ENCODE data around the gene KRT28.
A peak's percentile ranks its signal among the peaks of the same experiment; 100 is the strongest.
"Not testable (repeated sequence)": the region's sequence is repeated elsewhere in the genome, so short reads cannot be mapped to it uniquely, and the experiment has no call there.

Gene KRT28

DNA sequence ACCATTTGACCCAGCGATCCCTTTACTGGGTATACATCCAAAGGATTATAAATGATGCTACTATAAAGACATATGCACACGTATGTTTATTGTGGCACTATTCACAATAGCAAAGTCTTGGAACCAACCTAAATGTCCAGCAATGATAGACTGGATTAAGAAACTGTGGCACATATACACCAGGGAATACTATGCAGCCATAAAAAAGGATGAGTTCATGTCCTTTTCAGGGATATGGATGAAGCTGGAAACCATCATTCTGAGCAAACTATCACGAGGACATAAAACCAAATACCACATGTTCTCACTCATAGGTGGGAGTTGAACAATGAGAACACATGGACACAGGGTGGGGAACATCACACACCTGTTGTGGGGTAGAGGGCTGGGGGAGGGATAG, 14.9 kb upstream of the KRT28 start:
- not testable (repeated sequence) for H2AFZ ChIP-seq (ENCODE audit: low read depth, low read length); H3K27me3 ChIP-seq (ENCODE audit: control insufficient read depth in 1 of 2, insufficient read depth in 1 of 2, low read length in 2 of 2); H2BK120ac ChIP-seq (ENCODE audit: low read depth, low read length); H4K8ac ChIP-seq (ENCODE audit: low read length); H2BK12ac ChIP-seq (ENCODE audit: low read length in 2 of 2); H3K4me2 ChIP-seq (ENCODE audit: low read length, poor library complexity, severe bottlenecking); H3K23ac ChIP-seq (ENCODE audit: low read length in 2 of 2); H3K4ac ChIP-seq (ENCODE audit: low read depth in 1 of 2, low read length in 2 of 2); H3K79me1 ChIP-seq (replicated peaks; ENCODE audit: low read length, poor library complexity, severe bottlenecking); H3K14ac ChIP-seq (ENCODE audit: low read length in 2 of 2); H2BK5ac ChIP-seq (ENCODE audit: low read depth, low read length, poor library complexity, severe bottlenecking); H3K27ac ChIP-seq (ENCODE audit: low read length, poor library complexity, severe bottlenecking); DNase-seq; H3K4me3 ChIP-seq (ENCODE audit: insufficient read depth in 1 of 2, low read depth in 1 of 2, low read length in 2 of 2); H3K9ac ChIP-seq (ENCODE audit: low read length); H3K9me3 ChIP-seq (ENCODE audit: control insufficient read depth, low read length); H2BK15ac ChIP-seq (ENCODE audit: low read depth, poor library complexity, severe bottlenecking); H2AK5ac ChIP-seq (ENCODE audit: low read length, severe bottlenecking); H3K18ac ChIP-seq (ENCODE audit: low read depth in 1 of 2, low read length in 2 of 2); H4K91ac ChIP-seq (ENCODE audit: low read length); H3K4me1 ChIP-seq (ENCODE audit: control insufficient read depth, insufficient read depth, low read depth, low read length)
- peaks cover 4 to 19% of the 10 kb centered on the region in 2 experiments for H3K36me3 ChIP-seq (ENCODE audit: control insufficient read depth in 1 of 2, insufficient read depth in 2 of 2, low read depth in 1 of 2, low read length in 2 of 2)
- 100% methylated on average over 1 of the region's 3 CpGs for WGBS

- Histone ChIP-seq H4K8ac (ENCODE audit: low read length) (no peak overlapping the region), H2BK5ac (ENCODE audit: low read depth, low read length, poor library complexity, severe bottlenecking) (no peak overlapping the region), H3K9me3 (ENCODE audit: control insufficient read depth, low read length) (no peaks in the 10 kb centered on the region), H3K4ac (ENCODE audit: low read depth in 1 of 2, low read length in 2 of 2) (no peak overlapping the region), H2BK120ac (ENCODE audit: low read depth, low read length) (no peak overlapping the region), H3K27me3 (ENCODE audit: control insufficient read depth in 1 of 2, insufficient read depth in 1 of 2, low read length in 2 of 2) (peaks cover 0 to 4% of the 10 kb centered on the region in 2 experiments), H4K91ac (ENCODE audit: low read length) (no peak overlapping the region), H3K36me3 (ENCODE audit: control insufficient read depth in 1 of 2, insufficient read depth in 2 of 2, low read depth in 1 of 2, low read length in 2 of 2) (peaks cover 4 to 19% of the 10 kb centered on the region in 2 experiments), H3K27ac (ENCODE audit: low read length, poor library complexity, severe bottlenecking) (no peak overlapping the region), H2AK5ac (ENCODE audit: low read length, severe bottlenecking) (no peak overlapping the region), H3K4me3 (ENCODE audit: insufficient read depth in 1 of 2, low read depth in 1 of 2, low read length in 2 of 2) (no peak overlapping the region), H3K14ac (ENCODE audit: low read length in 2 of 2) (no peak overlapping the region), H3K9ac (ENCODE audit: low read length) (no peak overlapping the region), H3K4me2 (ENCODE audit: low read length, poor library complexity, severe bottlenecking) (no peak overlapping the region), H2AFZ (ENCODE audit: low read depth, low read length) (no peak overlapping the region), H3K18ac (ENCODE audit: low read depth in 1 of 2, low read length in 2 of 2) (no peak overlapping the region), H2BK15ac (ENCODE audit: low read depth, poor library complexity, severe bottlenecking) (no peak overlapping the region), H3K23ac (ENCODE audit: low read length in 2 of 2) (no peak overlapping the region), H3K79me1 (replicated peaks; ENCODE audit: low read length, poor library complexity, severe bottlenecking) (peaks cover 4% of the 10 kb centered on the region), H2BK12ac (ENCODE audit: low read length in 2 of 2) (no peak overlapping the region), H3K4me1 (ENCODE audit: control insufficient read depth, insufficient read depth, low read depth, low read length) (no peaks in the 10 kb centered on the region)
- WGBS, result 66% methylated on average over 4 of the region's 4 CpGs
- no peak for DNase-seq
These were observed 14.0 kb upstream of the KRT28 start for GRCh38 chr17:40813804-40814203.

DNA sequence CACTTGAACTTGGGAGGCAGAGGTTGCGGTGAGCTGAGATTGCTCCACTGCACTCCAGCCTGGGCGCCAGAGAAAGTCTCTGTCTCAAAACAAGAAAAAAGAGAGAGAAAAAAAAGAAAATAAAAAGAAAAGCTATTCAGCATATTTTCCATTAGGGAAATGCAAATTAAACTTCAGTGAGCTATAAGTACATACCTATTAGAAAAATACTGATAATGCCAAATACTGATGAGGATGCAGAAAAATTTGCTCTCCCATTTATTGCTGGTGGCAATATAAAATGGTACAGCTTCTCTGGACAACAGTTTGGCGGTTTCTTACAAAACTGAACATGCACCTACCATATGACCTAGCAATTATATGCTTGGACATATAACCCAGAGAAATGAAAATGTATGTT, 12.9 kb upstream of the KRT28 start:
- Histone ChIP-seq H3K9ac (ENCODE audit: low read length) (no peak overlapping the region), H3K36me3 (ENCODE audit: control insufficient read depth in 1 of 2, insufficient read depth in 2 of 2, low read depth in 1 of 2, low read length in 2 of 2) (peaks cover 4 to 14% of the 10 kb centered on the region in 2 experiments), H4K8ac (ENCODE audit: low read length) (no peak overlapping the region), H2BK12ac (ENCODE audit: low read length in 2 of 2) (no peak overlapping the region), H3K4me2 (ENCODE audit: low read length, poor library complexity, severe bottlenecking) (no peak overlapping the region), H3K18ac (ENCODE audit: low read depth in 1 of 2, low read length in 2 of 2) (no peak overlapping the region), H3K4me3 (ENCODE audit: insufficient read depth in 1 of 2, low read depth in 1 of 2, low read length in 2 of 2) (no peak overlapping the region), H3K79me1 (replicated peaks; ENCODE audit: low read length, poor library complexity, severe bottlenecking) (peaks cover 4% of the 10 kb centered on the region), H3K27ac (ENCODE audit: low read length, poor library complexity, severe bottlenecking) (no peak overlapping the region), H2AK5ac (ENCODE audit: low read length, severe bottlenecking) (no peak overlapping the region), H2BK5ac (ENCODE audit: low read depth, low read length, poor library complexity, severe bottlenecking) (no peak overlapping the region), H3K4ac (ENCODE audit: low read depth in 1 of 2, low read length in 2 of 2) (no peak overlapping the region), H3K23ac (ENCODE audit: low read length in 2 of 2) (no peak overlapping the region), H3K9me3 (ENCODE audit: control insufficient read depth, low read length) (no peaks in the 10 kb centered on the region), H4K91ac (ENCODE audit: low read length) (no peak overlapping the region), H2BK120ac (ENCODE audit: low read depth, low read length) (no peak overlapping the region), H3K27me3 (ENCODE audit: control insufficient read depth in 1 of 2, insufficient read depth in 1 of 2, low read length in 2 of 2) (peaks cover 0 to 14% of the 10 kb centered on the region in 2 experiments), H3K4me1 (ENCODE audit: control insufficient read depth, insufficient read depth, low read depth, low read length) (no peaks in the 10 kb centered on the region), H2AFZ (ENCODE audit: low read depth, low read length) (no peak overlapping the region), H3K14ac (ENCODE audit: low read length in 2 of 2) (no peak overlapping the region), H2BK15ac (ENCODE audit: low read depth, poor library complexity, severe bottlenecking) (no peak overlapping the region)
- DNase-seq, result no peak
- WGBS, result 69% methylated on average over 2 of the region's 3 CpGs

- no peak overlapping the region for H3K4ac ChIP-seq (ENCODE audit: low read depth in 1 of 2, low read length in 2 of 2)
- 94% methylated on average over 4 of the region's 6 CpGs for WGBS
- DNase-seq, result no peak
These were observed 10.7 kb upstream of the KRT28 start for GRCh38 chr17:40810494-40810893.

More at GRCh38 chr17:40810494-40810893, 10.7 kb upstream of the KRT28 start:
- Histone ChIP-seq H3K9ac (ENCODE audit: low read length) (no peak overlapping the region), H3K79me1 (replicated peaks; ENCODE audit: low read length, poor library complexity, severe bottlenecking) (no peaks in the 10 kb centered on the region), H3K4me3 (ENCODE audit: insufficient read depth in 1 of 2, low read depth in 1 of 2, low read length in 2 of 2) (no peak overlapping the region), H2BK5ac (ENCODE audit: low read depth, low read length, poor library complexity, severe bottlenecking) (no peak overlapping the region), H2BK12ac (ENCODE audit: low read length in 2 of 2) (no peak overlapping the region), H3K14ac (ENCODE audit: low read length in 2 of 2) (no peak overlapping the region), H2BK15ac (ENCODE audit: low read depth, poor library complexity, severe bottlenecking) (no peak overlapping the region), H3K23ac (ENCODE audit: low read length in 2 of 2) (no peak overlapping the region), H3K18ac (ENCODE audit: low read depth in 1 of 2, low read length in 2 of 2) (no peak overlapping the region), H4K91ac (ENCODE audit: low read length) (no peak overlapping the region), H3K27ac (ENCODE audit: low read length, poor library complexity, severe bottlenecking) (peak overlapping the region; percentile 52), H2BK120ac (ENCODE audit: low read depth, low read length) (no peak overlapping the region), H4K8ac (ENCODE audit: low read length) (no peak overlapping the region), H3K27me3 (ENCODE audit: control insufficient read depth in 1 of 2, insufficient read depth in 1 of 2, low read length in 2 of 2) (peaks cover 0 to 35% of the 10 kb centered on the region in 2 experiments), H3K4me2 (ENCODE audit: low read length, poor library complexity, severe bottlenecking) (peak overlapping the region; percentile 15), H2AK5ac (ENCODE audit: low read length, severe bottlenecking) (no peak overlapping the region), H3K36me3 (ENCODE audit: control insufficient read depth in 1 of 2, insufficient read depth in 2 of 2, low read depth in 1 of 2, low read length in 2 of 2) (no peaks in the 10 kb centered on the region), H2AFZ (ENCODE audit: low read depth, low read length) (no peak overlapping the region), H3K4me1 (ENCODE audit: control insufficient read depth, insufficient read depth, low read depth, low read length) (no peaks in the 10 kb centered on the region), H3K9me3 (ENCODE audit: control insufficient read depth, low read length) (no peaks in the 10 kb centered on the region)

Measured in mesenchymal stem cell (in vitro differentiated cells and primary cell).